Medulla oblongata (tissue), 1 donor: ENCODE measurements around the gene ZC3H13.

Source experiments
- DNase-seq: peaks from one replicate; pipeline ENCODE4 v3.0.0-alpha.2; 2015; ENCODE audit errors: extremely low spot score

Gene ZC3H13

GRCh38 chr13:46052319-46053161 lies at the start of gene ZC3H13:
ZC3H13 (minus strand) TSS chr13:46052746; CDS start chr13:46045507, 7,239 bp downstream.
- DNase-seq, result peak; percentile 98

GRCh38 chr13:46102255-46102605 lies 49.7 kb upstream of the ZC3H13 start:
- no peak for DNase-seq

GRCh38 chr13:46101484-46102254 lies 49.1 kb upstream of the ZC3H13 start:
- peak; percentile 44 for DNase-seq

GRCh38 chr13:46101002-46101401 lies 48.5 kb upstream of the ZC3H13 start:
- no peak for DNase-seq

- peak; percentile 48 for DNase-seq
Measured at GRCh38 chr13:46100191-46100815, 47.8 kb upstream of the ZC3H13 start.

- DNase-seq, result no peak
Measured at GRCh38 chr13:46097663-46098062, 45.1 kb upstream of the ZC3H13 start.

GRCh38 chr13:46097015-46097414 lies 44.5 kb upstream of the ZC3H13 start:
- DNase-seq, result no peak

GRCh38 chr13:46094478-46094877 lies 41.9 kb upstream of the ZC3H13 start:
- DNase-seq, result no peak

GRCh38 chr13:46088821-46089562 lies 36.4 kb upstream of the ZC3H13 start:
- no peak for DNase-seq

- no peak for DNase-seq
Measured at GRCh38 chr13:46087481-46087880, 34.9 kb upstream of the ZC3H13 start.

- DNase-seq, result no peak
Measured at GRCh38 chr13:46086985-46087384, 34.4 kb upstream of the ZC3H13 start.

GRCh38 chr13:46086421-46086922 lies 33.9 kb upstream of the ZC3H13 start:
- no peak for DNase-seq

- DNase-seq, result no peak
Measured at GRCh38 chr13:46085737-46086136, 33.2 kb upstream of the ZC3H13 start.

- DNase-seq, result no peak
Measured at GRCh38 chr13:46082324-46082723, 29.8 kb upstream of the ZC3H13 start.

GRCh38 chr13:46079770-46080169 lies 27.2 kb upstream of the ZC3H13 start:
- DNase-seq, result no peak

- DNase-seq, result no peak
Measured at GRCh38 chr13:46077265-46077664, 24.7 kb upstream of the ZC3H13 start.

GRCh38 chr13:46076827-46077226 lies 24.3 kb upstream of the ZC3H13 start:
- no peak for DNase-seq

- DNase-seq, result no peak
Measured at GRCh38 chr13:46075811-46076210, 23.3 kb upstream of the ZC3H13 start.

- DNase-seq, result no peak
Measured at GRCh38 chr13:46071590-46072249, 19.2 kb upstream of the ZC3H13 start.

GRCh38 chr13:46063292-46063691 lies 10.7 kb upstream of the ZC3H13 start:
- no peak for DNase-seq

GRCh38 chr13:46062185-46062584 lies 9.6 kb upstream of the ZC3H13 start:
- no peak for DNase-seq
